SW480 (cell line): Measurements from ENCODE around the gene ZFAND3.
"Not testable (repeated sequence)": the region's sequence is repeated elsewhere in the genome, so short reads cannot be mapped to it uniquely, and the experiment has no call there.

Source experiments
- DNase-seq: peaks from one replicate; pipeline ENCODE4 v3.0.0-alpha.2; 2016; ENCODE audit warnings: low spot score

ZFAND3 gene

DNA sequence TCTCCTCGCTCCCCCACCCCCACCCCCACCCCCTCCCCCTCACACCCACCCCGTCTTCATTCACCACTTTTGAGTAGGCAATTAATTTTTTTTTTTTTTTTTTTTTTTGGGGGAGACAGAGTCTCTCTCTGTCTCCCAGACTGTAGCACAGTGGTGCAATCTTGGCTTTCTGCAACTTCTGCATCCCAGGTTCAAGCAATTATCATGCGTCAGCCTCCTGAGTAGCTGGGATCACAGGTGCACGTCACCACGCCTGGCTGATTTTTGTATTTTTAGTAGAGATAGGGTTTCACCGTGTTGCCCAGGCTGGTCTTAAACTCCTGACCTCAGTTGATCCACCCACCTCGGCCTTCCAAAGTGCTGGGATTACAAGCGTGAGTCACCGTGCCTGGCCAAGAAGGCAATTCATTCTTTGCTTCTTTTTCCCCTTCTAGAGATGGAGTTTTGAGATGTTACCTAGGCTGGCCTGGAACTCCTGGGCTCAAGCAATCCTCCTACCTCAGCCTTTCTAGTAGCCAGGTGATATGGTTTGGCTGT is 230.4 kb downstream of the ZFAND3 start:
- not testable (repeated sequence) for DNase-seq

DNA sequence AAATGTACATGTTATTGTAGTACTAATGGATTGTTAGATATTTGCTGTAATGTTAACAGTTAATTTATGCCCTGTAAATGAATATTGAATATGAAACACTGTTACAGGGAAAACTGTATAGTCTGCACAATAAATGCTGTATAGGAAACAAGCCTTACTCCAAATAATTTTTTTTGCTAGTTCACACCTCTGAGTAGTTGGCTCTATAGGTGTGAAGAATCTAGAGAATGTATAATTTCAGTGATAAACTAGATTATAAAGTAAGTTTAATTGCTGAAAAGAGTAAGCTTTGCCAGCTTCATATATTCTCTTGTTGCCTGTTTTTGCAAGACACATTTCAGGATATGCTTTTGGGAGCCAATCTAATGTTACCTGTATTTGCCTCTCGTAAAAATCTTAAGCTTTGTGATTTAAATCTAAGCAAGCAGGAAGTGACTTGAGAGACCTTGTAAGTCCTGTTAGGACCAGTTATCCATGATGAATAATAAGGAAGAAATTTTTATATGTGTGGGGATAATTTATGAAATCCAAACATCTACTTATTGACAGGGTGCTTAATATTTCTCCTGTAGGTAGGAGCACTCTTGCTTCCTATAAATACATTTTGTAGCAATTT is 232.4 kb downstream of the ZFAND3 start:
- no peak for DNase-seq

DNA sequence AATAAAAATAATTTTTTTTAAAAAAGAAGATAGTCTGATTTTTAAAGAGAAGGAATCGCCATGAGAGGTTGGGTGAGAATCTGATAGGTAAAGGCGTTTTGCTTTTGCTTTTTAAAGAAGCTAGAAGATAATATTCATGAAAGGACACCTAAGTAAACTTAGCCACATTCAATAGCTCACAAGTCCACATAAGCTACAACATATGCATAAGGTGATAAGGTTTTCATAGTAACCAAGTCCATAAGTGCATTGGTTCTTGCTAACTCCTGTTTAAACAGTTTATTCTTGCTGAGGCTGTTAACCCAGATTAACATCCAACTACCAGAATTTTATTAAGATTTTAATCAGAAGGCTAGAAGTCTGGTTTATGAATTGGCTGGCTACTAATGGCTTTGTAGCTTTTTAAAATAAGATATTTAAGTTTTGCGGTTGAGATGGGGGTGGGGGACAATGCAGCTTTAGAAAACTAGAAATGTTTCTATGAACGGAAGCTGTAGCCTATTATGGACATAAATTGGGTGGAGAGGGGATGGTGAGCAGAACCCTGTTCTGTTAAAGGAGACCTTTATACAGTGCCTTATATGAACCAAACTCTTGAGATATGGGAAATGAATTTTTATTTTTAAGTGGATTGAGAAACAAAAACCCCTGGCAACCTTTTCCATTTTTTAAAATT is 235.1 kb downstream of the ZFAND3 start:
- no peak for DNase-seq

DNA sequence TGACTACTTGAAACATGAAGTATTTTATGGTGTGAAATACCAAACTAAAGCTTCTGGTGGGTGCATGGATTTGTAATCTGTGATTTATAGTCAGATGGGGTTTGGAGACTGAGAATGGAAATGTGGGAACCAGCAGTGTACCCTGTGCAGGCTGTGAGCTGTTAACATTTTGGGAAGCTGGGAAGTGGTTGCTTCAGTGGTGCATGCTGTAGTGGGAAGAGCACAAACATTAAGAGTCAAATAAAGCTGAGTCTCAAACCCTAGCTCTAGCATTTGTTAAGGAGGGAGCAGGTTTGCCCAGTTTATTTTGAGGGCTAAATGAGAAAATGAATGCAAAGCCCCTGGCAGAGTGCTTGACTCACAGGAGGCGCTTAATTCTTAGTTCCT is 235.7 kb downstream of the ZFAND3 start:
- no peak for DNase-seq

DNA sequence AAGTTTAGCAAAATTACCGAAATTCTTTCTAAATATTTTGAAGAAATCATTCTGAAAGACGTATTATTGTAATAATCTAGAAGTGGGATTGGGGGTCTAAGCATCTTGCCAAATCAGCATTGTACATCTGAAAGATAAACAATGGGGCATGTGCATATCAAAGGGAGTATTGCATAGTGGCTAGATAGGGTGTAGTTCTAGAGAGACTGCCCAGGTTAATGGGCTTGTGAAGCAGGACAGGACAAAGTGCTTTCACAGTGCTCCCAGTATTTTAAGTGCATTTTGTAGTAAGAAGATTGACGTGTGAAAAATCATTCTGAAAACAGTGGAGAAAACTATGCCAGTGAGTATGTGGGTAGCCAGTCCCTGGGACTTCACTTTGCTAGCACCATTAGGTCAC is 236.8 kb downstream of the ZFAND3 start:
- DNase-seq: no peak

DNA sequence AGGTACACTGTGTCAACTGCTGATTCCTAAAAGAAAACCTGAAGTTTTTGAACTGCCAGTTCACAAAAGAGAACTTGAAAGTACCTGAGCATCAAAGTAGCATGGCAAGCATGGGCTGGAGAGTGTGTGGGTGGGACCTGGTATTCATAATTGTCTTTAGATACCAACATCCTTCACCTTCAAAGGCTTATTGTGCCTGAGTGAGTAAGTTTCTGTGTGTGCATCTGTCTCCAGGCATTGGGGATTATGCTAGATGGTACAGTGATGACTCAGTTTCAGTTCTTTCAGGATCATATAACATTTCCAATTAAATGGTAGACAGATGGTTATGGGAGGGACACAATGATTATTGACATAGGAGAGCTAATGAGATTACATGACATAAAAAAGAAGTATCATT is 238.5 kb downstream of the ZFAND3 start:
- DNase-seq: peak; percentile 80

DNA sequence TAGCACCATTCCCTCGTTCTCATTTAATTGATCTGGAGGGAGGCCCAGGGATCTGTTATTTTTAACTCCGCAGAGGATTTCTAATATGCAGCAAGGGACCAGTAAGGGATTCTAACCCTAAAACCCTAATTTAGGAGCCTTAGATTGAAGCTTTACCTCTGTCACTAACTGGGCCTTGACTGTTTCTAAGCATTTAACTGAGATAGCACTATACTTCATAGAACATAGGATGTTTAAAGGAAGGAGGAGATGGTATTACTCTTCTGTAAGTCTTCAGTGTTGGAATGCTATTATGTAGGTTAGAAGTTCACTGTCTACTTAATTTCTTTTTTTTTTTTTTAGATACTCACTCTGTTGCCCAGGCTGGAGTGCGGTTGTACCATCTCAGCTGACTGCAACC is 242.5 kb downstream of the ZFAND3 start:
- no peak for DNase-seq

DNA sequence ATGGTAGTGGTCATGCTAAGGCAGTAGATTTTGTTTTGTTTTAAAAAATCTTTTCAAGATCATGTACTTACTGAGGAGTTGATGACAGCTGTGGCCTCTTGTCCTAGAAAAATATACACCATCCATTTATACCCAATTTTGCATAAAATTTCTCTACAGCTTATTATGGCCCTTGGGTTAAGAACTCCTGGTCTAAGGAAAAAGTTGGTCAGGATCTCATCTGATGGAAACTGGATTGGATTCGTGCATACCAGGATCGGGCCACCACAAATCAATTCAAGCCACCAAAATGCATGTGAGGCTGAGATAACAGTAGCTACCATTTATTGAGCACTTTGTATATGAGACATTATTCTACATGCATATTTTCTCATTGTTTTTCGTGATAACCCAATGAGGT is 244.4 kb downstream of the ZFAND3 start:
- no peak for DNase-seq

DNA sequence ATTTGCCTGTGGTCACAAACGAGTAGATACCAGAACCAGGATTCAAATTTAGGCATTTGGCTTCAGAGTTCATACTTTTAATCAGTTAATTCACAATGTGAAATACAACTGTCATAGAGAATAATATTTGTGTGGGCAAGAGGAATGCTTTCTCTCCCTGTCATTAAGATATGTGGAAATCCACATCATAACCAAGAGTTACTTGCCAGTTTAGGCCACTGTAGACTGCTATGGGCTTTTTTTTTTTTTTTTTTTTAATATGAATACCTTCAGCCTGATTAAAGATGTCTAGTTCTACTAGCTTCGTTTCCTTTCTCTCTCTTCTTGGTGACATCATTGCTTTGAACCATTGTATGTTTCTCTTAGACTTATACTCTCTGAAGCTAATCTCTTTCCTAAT is 244.9 kb downstream of the ZFAND3 start:
- no peak for DNase-seq

DNA sequence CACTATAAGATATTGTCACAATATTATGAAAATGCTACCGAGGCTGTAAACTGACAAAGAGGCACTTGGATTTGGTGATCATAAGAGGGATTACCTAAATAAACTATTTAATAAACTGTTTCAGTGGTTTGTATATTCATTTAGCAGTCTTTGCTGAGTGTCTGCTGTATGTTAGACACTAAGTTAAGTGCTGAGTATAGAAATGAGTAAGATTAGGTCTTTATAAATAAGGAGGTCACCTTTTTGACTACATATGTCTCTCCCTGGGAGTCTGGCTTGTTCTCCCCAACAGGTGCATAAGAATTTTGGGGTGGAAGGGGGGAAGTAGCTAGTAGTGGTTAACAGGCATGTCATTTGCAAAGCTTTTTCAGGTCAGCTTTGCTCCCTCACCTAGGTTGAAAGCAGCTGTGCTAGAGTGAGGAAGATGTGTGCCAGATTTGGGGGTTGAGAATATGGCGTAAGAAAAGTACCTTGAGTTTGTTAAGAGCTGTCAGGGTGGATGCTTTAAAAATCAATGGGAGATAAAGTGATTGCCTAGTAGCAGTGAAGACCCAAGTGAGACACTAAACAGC is 246.3 kb downstream of the ZFAND3 start:
- no peak for DNase-seq

DNA sequence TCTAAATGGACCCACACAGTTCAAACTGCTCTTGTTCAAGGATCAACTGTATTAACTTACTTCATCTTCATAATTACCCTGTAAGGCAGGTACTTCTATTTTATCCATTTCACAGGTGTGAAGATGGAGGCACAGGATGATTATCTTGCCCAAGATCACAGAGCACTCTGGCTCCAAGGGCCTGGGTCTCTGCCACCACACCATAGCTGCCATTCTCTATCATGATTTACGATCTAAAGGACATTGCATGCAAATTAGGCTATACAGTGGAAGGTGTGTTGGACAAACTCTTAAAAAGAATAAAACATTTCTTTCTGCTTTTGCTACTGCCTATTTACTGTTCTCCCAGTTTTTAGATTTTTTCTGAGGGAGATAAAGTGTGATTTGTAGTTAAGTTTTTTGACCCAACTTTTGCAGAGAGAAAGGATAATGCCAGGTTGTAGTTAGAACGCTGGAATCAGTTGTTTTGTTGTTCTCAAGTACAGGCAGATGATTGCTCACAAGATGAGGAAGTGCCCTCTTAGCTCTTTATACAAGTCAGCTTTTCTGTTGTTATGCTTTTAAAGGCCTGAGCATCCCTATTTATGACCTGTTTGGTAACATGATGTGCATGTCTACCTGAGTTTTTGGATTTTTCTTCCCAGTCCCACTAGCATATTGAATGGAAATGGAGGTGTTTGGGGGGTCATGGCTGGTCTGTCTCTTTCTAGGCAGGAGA is 247.9 kb downstream of the ZFAND3 start:
- DNase-seq: no peak

DNA sequence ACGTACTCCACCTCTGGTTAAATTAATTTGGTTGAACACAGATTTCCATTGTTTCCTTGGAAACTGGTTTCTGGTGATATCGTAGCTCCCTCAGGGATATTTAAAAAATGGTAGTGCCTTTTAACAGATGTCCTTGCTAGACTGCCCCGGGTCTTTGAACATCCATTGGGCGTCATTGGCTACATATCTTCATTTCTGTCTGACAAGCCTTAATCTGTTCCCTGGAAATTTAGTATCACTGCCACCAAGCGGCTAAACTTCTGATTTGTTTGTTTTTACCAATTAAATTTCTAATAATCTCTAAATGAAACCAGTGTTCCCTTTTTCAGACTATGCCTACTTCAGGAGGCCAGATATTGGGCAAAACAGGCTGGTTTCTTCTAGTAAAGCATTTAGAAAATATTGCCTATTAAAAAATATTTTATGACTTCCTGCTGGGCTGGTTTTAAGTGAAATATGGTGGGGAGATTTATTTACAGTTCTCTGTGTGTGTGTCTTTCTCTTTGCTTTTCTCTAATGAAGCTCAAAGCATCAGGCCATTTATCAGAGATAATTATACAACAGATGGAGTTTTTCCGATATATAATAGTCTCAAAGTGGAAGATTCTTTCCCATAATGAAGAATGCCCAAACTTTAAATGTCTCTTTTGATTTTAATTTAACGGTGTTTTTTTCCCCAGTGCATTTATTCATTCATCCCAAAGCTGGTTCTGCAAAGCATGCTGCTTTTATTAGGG is 249.5 kb downstream of the ZFAND3 start:
- no peak for DNase-seq

DNA sequence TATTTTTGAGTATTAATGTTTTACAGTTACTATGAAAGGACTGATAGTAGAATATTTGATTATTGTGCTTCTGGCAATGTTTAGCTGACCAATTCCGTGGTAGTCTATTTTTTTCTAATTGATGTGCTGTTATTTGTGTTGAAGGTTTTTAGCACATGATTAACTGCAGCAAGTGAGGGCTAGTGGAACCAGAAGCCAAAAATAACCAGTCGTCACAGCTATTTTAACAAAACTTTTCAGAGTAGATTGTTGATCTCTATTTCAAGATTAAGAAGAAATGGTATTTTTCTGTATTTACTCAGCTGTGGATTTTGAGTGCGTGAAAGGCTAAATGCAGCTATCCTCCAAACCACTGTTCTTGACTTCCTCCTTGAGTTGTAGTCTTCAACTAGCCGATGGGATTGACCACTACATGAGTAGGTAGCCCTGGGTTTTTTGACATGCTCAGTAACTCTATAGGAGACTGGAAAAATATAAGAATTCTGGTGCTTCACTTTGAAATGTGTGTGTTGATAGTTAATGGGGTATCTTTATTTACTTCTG is 258.0 kb downstream of the ZFAND3 start:
- DNase-seq: no peak

DNA sequence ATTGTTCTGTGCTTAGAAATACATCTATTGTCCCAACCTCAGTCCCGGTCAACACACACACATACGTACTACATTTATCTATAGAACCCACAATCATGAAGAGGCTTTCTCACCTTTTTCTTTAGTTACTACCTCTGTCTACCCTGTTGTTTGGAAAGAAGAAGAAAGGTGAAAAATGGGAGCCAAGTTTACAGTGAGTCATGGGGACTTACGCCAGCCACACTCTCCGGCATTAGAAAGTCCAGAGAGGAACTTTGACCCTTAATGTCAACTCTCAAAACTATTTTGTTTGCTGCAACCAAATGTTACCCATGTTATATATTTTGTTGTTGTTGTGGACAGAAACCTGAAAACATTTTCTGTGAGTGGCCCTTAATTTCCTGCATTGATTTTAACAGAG is 259.1 kb downstream of the ZFAND3 start:
- no peak for DNase-seq

DNA sequence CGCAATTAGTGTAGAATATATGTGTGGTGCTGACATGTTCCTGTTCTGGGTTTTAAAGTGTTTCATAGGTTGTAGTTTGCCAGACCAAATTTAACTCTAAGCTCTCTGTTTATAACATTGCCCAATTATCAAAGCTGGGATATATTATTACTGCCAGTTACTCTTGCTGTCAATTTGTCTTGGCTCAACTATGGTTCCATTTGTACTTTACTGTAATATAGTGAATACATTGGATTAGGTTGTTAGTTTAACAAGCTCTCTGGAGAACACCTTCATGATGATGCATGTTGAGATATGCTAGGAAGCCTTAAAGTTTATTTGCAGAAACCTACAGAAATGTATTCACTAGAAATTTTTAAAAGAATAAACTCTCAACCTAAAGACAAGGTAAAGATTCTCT is 259.6 kb downstream of the ZFAND3 start:
- no peak for DNase-seq

DNA sequence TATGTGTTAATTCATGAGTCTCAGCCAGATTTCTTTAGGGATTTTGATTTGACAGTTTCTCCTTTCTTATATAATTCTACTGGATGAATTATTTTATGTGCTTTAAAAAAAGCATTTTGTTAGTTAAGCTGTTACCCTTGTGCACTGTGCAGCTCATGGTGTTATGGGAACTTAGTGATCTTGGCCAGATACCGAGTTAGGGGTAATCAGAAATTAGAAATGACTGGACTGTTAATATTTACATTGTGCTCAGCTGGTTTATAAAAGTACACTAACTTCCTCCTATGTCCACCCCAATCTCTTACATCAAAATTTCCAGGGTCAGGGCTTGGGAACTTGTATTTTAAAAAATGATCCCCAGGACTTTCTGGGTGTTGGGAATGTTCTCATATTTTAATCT is 260.0 kb downstream of the ZFAND3 start:
- no peak for DNase-seq

DNA sequence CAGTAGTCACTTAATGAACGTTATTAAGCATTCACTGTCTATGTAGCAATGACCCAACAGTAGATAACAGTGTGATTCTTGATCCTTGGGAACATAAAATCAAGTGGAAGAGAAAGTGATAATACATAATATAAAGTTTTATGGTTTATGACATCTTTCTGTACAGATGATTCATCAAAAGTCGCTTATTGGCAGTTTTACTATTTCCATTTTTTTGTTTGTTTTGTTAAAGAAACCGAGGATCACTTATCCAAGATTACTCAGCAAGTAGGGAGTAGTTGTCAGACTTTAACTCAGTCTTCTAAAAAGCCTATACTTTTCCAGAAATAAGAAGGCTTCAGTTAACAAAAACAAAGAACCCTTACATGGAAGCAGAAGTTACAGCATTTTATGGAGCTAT is 260.8 kb downstream of the ZFAND3 start:
- no peak for DNase-seq

DNA sequence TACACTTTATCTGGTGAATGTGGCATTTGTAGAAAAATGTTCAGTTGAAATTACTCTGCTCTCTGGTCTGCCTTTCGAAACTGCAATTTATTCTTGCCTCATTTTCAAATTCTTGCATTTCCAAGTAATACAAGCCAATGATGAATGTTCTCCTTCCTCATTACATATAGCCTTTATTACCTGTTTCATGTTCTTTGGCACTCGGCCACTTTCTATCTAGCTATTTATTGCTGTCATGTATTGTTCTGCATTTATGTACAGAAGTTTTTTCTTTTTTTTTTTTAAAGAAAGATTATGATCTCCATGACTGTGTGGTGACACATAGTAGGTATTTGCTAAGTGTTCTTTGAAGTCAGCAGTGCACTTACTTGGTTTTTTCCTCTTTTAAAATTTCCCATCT is 261.4 kb downstream of the ZFAND3 start:
- DNase-seq: no peak

DNA sequence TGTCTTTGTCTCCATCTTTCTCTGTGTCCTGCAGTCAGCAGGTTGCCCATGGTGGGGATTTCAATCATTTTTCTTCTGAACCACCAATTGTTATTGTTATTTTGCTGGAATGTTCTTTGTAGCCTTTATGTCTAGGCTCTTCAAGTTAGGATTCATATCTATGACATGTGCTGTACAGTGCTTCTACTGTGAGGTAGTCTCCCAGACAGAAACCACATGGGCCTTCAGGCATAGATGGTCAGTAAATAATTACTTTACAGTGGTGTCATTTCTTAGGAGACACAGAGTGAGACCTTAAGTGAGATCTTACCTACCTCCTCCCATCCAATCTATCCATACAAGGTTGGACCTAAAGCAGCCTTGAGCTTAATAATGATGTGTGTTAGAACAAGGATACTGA is 265.5 kb downstream of the ZFAND3 start:
- DNase-seq: no peak

DNA sequence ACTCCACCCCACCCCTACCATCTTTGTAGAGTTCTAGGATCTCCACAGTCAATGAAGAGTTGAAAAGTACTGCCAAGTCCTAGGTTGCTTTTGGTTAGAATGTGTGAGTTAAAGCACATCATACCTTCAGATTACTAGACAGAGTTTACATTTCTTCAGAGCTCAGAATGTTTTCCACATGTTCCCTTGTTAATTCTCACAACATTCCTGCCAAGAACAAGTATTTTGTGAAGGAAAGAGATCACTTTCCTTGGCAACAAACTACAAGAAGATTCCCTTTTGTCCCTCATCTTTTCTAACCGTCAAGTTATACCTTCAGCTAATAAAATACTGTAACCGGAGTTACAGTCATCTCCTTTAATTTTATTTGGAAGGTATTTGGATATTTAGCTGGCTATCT is 266.8 kb downstream of the ZFAND3 start:
- DNase-seq: no peak

DNA sequence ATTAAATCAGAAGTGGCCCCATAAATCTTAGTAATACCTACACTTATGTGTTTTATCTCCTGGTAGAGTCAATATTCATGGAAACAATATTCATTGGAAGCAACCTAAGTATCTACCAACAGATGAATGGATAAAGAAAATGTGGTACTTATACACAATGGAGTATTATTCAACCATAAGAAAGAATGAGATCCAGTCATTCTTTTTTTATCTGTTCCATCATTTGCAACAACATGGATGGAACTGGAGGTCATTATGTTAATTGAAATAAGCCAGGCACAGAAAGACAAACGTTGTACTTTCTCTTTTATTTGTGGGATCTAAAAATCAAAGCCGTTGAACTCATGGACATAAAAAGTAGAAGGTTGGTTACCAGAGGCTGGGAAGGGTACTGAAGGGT is 268.5 kb downstream of the ZFAND3 start:
- DNase-seq: no peak

DNA sequence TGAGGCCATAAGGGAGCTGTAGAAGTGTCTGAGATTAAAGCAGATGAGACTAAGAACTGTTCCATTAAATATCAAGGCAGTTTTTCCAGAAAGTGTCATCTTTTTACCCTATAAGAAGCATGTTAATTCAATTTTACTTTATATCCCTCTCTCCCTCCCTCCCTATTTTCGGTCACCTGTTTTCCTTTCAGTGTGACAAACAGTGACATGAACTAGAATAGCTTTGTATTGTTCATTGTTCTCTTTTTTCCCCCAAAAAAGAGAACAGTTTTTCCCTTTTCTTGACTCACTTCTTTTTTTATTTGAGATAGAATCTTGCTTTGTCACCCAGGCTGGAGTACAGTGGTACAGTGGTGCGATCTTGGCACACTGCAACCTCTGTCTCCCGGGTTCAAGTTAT is 269.3 kb downstream of the ZFAND3 start:
- DNase-seq: no peak
